Measurements from ENCODE around the gene RPL29. TPM values are rescaled to one million over a fixed set of nuclear protein-coding genes. Genes with fewer than 3 reads are reported as not detected.

The RPL29 gene
- total and polyA plus RNA-seq, 4 donors = 425 to 1,251 (median 1,217) TPM

- Histone ChIP-seq H3K9me3 (ENCODE audit: control insufficient read depth, insufficient read depth, low read length) (no peaks in the 10 kb centered on the region), H3K36me3 (ENCODE audit: control insufficient read depth, insufficient read depth, low read length) (peaks cover 2% of the 10 kb centered on the region), H3K27me3 (ENCODE audit: control insufficient read depth, insufficient read depth, low read length) (no peaks in the 10 kb centered on the region), H3K4me3 (ENCODE audit: low read depth, low read length) (no peak overlapping the region), H3K27ac (ENCODE audit: low read depth, low read length) (no peak overlapping the region), H3K4me1 (ENCODE audit: control insufficient read depth, insufficient read depth, low read length) (peaks cover 63% of the 10 kb centered on the region)
- 54% methylated on average over 10 of the region's 10 CpGs for WGBS (ENCODE audit: insufficient coverage)
- DNase-seq (ENCODE audit: low read depth in 4 of 6, low spot score in 6 of 6) = peak in 2 of 6 donors; percentile 56 to 58
Observed at GRCh38 chr3:52021489-52022268, 26.0 kb upstream of the RPL29 start.

DNA sequence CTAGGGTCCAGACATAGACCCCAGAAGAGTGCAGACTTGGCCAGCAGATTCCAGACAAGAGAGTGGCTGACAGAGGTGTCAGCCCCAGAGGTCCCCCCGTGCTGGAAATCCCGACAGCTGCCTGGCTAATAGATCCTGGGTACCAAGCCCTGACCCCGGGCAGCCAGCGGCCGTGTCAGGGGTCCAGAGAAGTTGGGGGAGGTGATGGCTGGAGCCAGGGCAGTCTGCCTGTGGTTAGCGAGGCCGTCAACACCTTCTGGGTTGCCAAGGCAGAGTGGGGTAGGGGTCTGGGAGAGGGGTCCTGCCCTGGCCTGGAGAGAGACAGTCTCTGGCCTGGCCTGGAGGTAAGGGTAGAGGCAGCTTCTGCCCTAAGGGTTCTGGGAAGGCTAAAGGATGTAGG lies 25.1 kb upstream of the RPL29 start:
- H3K4me1 ChIP-seq (ENCODE audit: control insufficient read depth, insufficient read depth, low read length) = peaks cover 64% of the 10 kb centered on the region
- H3K36me3 ChIP-seq (ENCODE audit: control insufficient read depth, insufficient read depth, low read length) = peaks cover 2% of the 10 kb centered on the region
- no peaks in the 10 kb centered on the region for H3K27me3 ChIP-seq (ENCODE audit: control insufficient read depth, insufficient read depth, low read length)
- no peak overlapping the region for H3K4me3 ChIP-seq (ENCODE audit: low read depth, low read length)
- DNase-seq (ENCODE audit: low read depth in 4 of 6, low spot score in 6 of 6) = no peak
- no peaks in the 10 kb centered on the region for H3K9me3 ChIP-seq (ENCODE audit: control insufficient read depth, insufficient read depth, low read length)
- H3K27ac ChIP-seq (ENCODE audit: low read depth, low read length) = no peak overlapping the region
- WGBS (ENCODE audit: insufficient coverage) = 88% methylated on average over 6 of the region's 7 CpGs

DNA sequence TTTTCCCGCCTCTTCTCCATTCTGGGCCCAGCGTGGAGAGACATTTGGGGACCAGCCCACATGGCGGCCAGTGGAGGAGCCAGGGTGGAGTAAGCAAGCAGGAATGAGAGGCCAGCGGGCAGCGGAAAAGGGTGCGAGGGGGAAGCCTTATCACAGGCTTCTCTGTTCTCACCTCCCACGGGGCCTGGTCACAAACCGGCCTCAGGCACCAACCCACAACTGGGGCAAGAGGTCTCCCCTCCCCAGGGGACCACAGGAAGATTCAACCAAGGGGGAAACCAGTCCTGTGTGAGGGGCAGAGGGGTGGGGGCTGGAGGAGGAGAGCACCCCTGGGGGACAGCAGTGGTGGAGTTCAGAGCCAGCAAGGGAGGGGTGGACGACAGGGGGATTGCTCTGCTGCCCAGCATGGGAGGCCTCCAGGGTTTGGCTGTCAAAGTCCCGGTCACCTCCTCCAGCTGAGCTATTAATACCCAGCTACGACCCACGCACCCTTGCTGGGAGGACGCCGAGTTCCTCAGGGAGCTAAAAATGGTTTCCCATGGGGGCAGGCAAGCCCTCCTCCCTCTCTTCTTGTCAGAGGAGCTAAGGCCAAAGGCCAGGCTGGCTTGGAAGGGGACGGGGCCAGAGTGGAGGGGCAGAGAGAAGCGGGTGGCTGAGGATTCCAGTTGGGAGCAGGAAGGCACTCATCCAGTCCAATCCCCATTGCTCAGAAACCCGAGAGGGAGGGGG lies 23.8 kb upstream of the RPL29 start:
- peaks cover 2% of the 10 kb centered on the region for H3K36me3 ChIP-seq (ENCODE audit: control insufficient read depth, insufficient read depth, low read length)
- no peaks in the 10 kb centered on the region for H3K9me3 ChIP-seq (ENCODE audit: control insufficient read depth, insufficient read depth, low read length)
- no peak overlapping the region for H3K4me3 ChIP-seq (ENCODE audit: low read depth, low read length)
- DNase-seq (ENCODE audit: low read depth in 4 of 6, low spot score in 6 of 6) = no peak
- WGBS (ENCODE audit: insufficient coverage) = 82% methylated on average over 14 of the region's 17 CpGs
- no peaks in the 10 kb centered on the region for H3K27me3 ChIP-seq (ENCODE audit: control insufficient read depth, insufficient read depth, low read length)
- H3K4me1 ChIP-seq (ENCODE audit: control insufficient read depth, insufficient read depth, low read length) = peaks cover 65% of the 10 kb centered on the region
- peak overlapping the region; percentile 33 for H3K27ac ChIP-seq (ENCODE audit: low read depth, low read length)

- Histone ChIP-seq H3K9me3 (ENCODE audit: control insufficient read depth, insufficient read depth, low read length) (no peaks in the 10 kb centered on the region), H3K36me3 (ENCODE audit: control insufficient read depth, insufficient read depth, low read length) (peaks cover 2% of the 10 kb centered on the region), H3K27me3 (ENCODE audit: control insufficient read depth, insufficient read depth, low read length) (no peaks in the 10 kb centered on the region), H3K4me3 (ENCODE audit: low read depth, low read length) (no peak overlapping the region), H3K27ac (ENCODE audit: low read depth, low read length) (no peak overlapping the region), H3K4me1 (ENCODE audit: control insufficient read depth, insufficient read depth, low read length) (peaks cover 58% of the 10 kb centered on the region)
- 89% methylated on average over 20 of the region's 21 CpGs for WGBS (ENCODE audit: insufficient coverage)
- no peak for DNase-seq (ENCODE audit: low read depth in 4 of 6, low spot score in 6 of 6)
Observed at GRCh38 chr3:52018319-52019000, 22.8 kb upstream of the RPL29 start.

DNA sequence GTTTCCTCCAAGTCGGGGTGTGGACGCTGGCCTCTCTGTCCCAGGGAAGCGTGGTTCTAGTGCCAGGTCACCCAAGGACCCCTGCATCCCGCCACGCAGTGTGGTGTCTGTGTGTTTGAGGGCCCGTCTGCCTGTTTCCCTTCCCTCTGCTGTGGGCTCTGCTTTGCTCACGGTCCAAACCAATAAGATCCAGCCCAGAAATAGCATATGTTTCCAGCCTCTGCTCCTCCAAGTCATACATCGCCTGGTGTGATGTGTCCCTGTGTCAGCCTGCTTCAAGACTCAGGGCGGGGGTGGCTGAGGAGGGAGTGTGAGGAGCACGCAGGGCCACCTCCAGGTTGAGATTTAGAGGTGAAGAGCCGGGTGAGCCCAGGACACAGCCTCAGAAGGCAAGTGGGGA lies 21.9 kb upstream of the RPL29 start:
- Histone ChIP-seq H3K9me3 (ENCODE audit: control insufficient read depth, insufficient read depth, low read length) (no peaks in the 10 kb centered on the region), H3K36me3 (ENCODE audit: control insufficient read depth, insufficient read depth, low read length) (peaks cover 2% of the 10 kb centered on the region), H3K4me1 (ENCODE audit: control insufficient read depth, insufficient read depth, low read length) (peaks cover 52% of the 10 kb centered on the region), H3K27ac (ENCODE audit: low read depth, low read length) (peak overlapping the region; percentile 25), H3K27me3 (ENCODE audit: control insufficient read depth, insufficient read depth, low read length) (no peaks in the 10 kb centered on the region), H3K4me3 (ENCODE audit: low read depth, low read length) (no peak overlapping the region)
- DNase-seq (ENCODE audit: low read depth in 4 of 6, low spot score in 6 of 6) = peak in 1 of 6 donors; percentile 47
- WGBS (ENCODE audit: insufficient coverage) = 77% methylated on average over 10 of the region's 11 CpGs

GRCh38 chr3:52015438-52016228 lies 19.9 kb upstream of the RPL29 start:
- H3K27ac ChIP-seq (ENCODE audit: low read depth, low read length) = no peak overlapping the region
- no peak overlapping the region for H3K4me3 ChIP-seq (ENCODE audit: low read depth, low read length)
- 78% methylated on average over 10 of the region's 13 CpGs for WGBS (ENCODE audit: insufficient coverage)
- no peaks in the 10 kb centered on the region for H3K27me3 ChIP-seq (ENCODE audit: control insufficient read depth, insufficient read depth, low read length)
- H3K36me3 ChIP-seq (ENCODE audit: control insufficient read depth, insufficient read depth, low read length) = no peaks in the 10 kb centered on the region
- no peak for DNase-seq (ENCODE audit: low read depth in 4 of 6, low spot score in 6 of 6)
- H3K4me1 ChIP-seq (ENCODE audit: control insufficient read depth, insufficient read depth, low read length) = peaks cover 37% of the 10 kb centered on the region
- H3K9me3 ChIP-seq (ENCODE audit: control insufficient read depth, insufficient read depth, low read length) = no peaks in the 10 kb centered on the region

GRCh38 chr3:52014613-52015012 lies 18.9 kb upstream of the RPL29 start:
- no peak overlapping the region for H3K27ac ChIP-seq (ENCODE audit: low read depth, low read length)
- H3K4me3 ChIP-seq (ENCODE audit: low read depth, low read length) = no peak overlapping the region
- no peaks in the 10 kb centered on the region for H3K27me3 ChIP-seq (ENCODE audit: control insufficient read depth, insufficient read depth, low read length)
- no peaks in the 10 kb centered on the region for H3K9me3 ChIP-seq (ENCODE audit: control insufficient read depth, insufficient read depth, low read length)
- no peak for DNase-seq (ENCODE audit: low read depth in 4 of 6, low spot score in 6 of 6)
- WGBS (ENCODE audit: insufficient coverage) = 81% methylated on average over 8 of the region's 8 CpGs
- H3K36me3 ChIP-seq (ENCODE audit: control insufficient read depth, insufficient read depth, low read length) = no peaks in the 10 kb centered on the region
- H3K4me1 ChIP-seq (ENCODE audit: control insufficient read depth, insufficient read depth, low read length) = peaks cover 31% of the 10 kb centered on the region

- no peak for DNase-seq (ENCODE audit: low read depth in 4 of 6, low spot score in 6 of 6)
- H3K27ac ChIP-seq (ENCODE audit: low read depth, low read length) = no peak overlapping the region
Observed at GRCh38 chr3:52013802-52014598, 18.3 kb upstream of the RPL29 start.

More at GRCh38 chr3:52013802-52014598, 18.3 kb upstream of the RPL29 start:
- no peak overlapping the region for H3K4me3 ChIP-seq (ENCODE audit: low read depth, low read length)
- 85% methylated on average over 5 of the region's 6 CpGs for WGBS (ENCODE audit: insufficient coverage)
- peaks cover 25% of the 10 kb centered on the region for H3K4me1 ChIP-seq (ENCODE audit: control insufficient read depth, insufficient read depth, low read length)
- H3K36me3 ChIP-seq (ENCODE audit: control insufficient read depth, insufficient read depth, low read length) = no peaks in the 10 kb centered on the region
- H3K27me3 ChIP-seq (ENCODE audit: control insufficient read depth, insufficient read depth, low read length) = no peaks in the 10 kb centered on the region
- H3K9me3 ChIP-seq (ENCODE audit: control insufficient read depth, insufficient read depth, low read length) = no peaks in the 10 kb centered on the region
